Upper lobe of right lung (tissue), 1 donor: ENCODE results near the gene GRSF1. TPM values are rescaled to one million over a fixed set of nuclear protein-coding genes. Genes with fewer than 3 reads are reported as not detected.

ENCODE experiments used
- ATAC-seq: fragments of 200-7000 bp; cut with Tn5 transposase; one replicate; pipeline ENCODE4 v1.9.1; 2020; ENCODE audit warnings: mild to moderate bottlenecking, moderate library complexity
- DNase-seq: peaks from one replicate; pipeline ENCODE4 v3.0.0-alpha.2; 2020
- H3K27ac ChIP-seq: fragments of 200-600 bp; one replicate; pipeline ENCODE4 v1.8.0; 2022
- H3K27me3 ChIP-seq: fragments of 200-600 bp; one replicate; pipeline ENCODE4 v1.8.0; 2022; ENCODE audit warnings: mild to moderate bottlenecking
- H3K36me3 ChIP-seq: fragments of 200-600 bp; one replicate; pipeline ENCODE4 v1.8.0; 2022
- H3K4me1 ChIP-seq: fragments of 200-600 bp; one replicate; pipeline ENCODE4 v1.8.0; 2022
- H3K4me3 ChIP-seq: fragments of 200-600 bp; one replicate; pipeline ENCODE4 v1.8.0; 2022; ENCODE audit warnings: mild to moderate bottlenecking
- H3K9me3 ChIP-seq: fragments of 200-600 bp; one replicate; pipeline ENCODE4 v1.8.0; 2022
- CTCF ChIP-seq: fragments of 200-600 bp; IDR thresholded peaks from one replicate; pipeline ENCODE4 v1.8.0; 2022; ENCODE audit warnings: antibody characterized with exemption
- intact Hi-C: fragments of 100-400 bp; cut with DNase I; formaldehyde crosslinking; loops from one replicate; pipeline ENCODE4 v1.11.0; 2022
- total RNA-seq: library from RNA; stranded (reverse); fragmentation: NEBNext Ultra II Directional; extraction: Animal tissue kit (Norgen Biotek cat#: 25700); gene quantifications from one replicate; pipeline ENCODE4 v1.2.1, GENCODE V29; 2021
- donor health status: DM: no; HTN: yes; CAD: no; lungs with severe emphysema.

The GRSF1 gene
- total RNA-seq, 1 donor from 2014 or later: 55.1 TPM

- H3K27ac ChIP-seq: no peak overlapping the region
Measured at GRCh38 chr4:70768301-70768948, 71.3 kb downstream of the GRSF1 start.

More at GRCh38 chr4:70768301-70768948, 71.3 kb downstream of the GRSF1 start:
- Histone ChIP-seq H3K27me3 (no peaks in the 10 kb centered on the region), H3K36me3 (peaks cover 81% of the 10 kb centered on the region), H3K9me3 (no peaks in the 10 kb centered on the region), H3K4me3 (no peak overlapping the region), H3K4me1 (no peaks in the 10 kb centered on the region)
- intact Hi-C loops: no loop called here
- DNase-seq: no peak
- no peak for ATAC-seq
- TF ChIP-seq CTCF: no peak

Other genes starting within 250 kb of the GRSF1 start
- gene AMBN, start 247.6 kb downstream of the GRSF1 start, total RNA-seq: not detected
- gene ENAM, start 211.1 kb downstream of the GRSF1 start, total RNA-seq: 0.61 TPM
- gene JCHAIN, start 173.4 kb downstream of the GRSF1 start, total RNA-seq: 99.1 TPM
- 27.2 TPM for gene UTP3, start 151.4 kb downstream of the GRSF1 start, total RNA-seq
- 98.2 TPM for gene RUFY3, start 117.9 kb downstream of the GRSF1 start, total RNA-seq
- gene MOB1B, start 62.5 kb upstream of the GRSF1 start, total RNA-seq: 34.2 TPM
- gene DCK, start 153.8 kb upstream of the GRSF1 start, total RNA-seq: 16.6 TPM